Nephron (organoid): ENCODE measurements around the gene PDSS1.
"Not testable (repeated sequence)": the region's sequence is repeated elsewhere in the genome, so short reads cannot be mapped to it uniquely, and the experiment has no call there.

Experiments
- H3K27ac Mint-ChIP-seq, 3 experiments: 2 replicates each; pipeline ENCODE4 v1.8.0; 2020; ENCODE audit warnings: mixed read lengths in 3 of 3, mild to moderate bottlenecking in 2 of 3, moderate library complexity in 1 of 3
- H3K27me3 Mint-ChIP-seq: 2 replicates; pipeline ENCODE4 v1.8.0; 2021; ENCODE audit warnings: low read depth, mild to moderate bottlenecking, moderate library complexity, mixed read lengths
- H3K36me3 Mint-ChIP-seq: 2 replicates; pipeline ENCODE4 v1.8.0; 2020; ENCODE audit warnings: low read depth, mixed read lengths
- H3K4me1 Mint-ChIP-seq: 2 replicates; pipeline ENCODE4 v1.8.0; 2020; ENCODE audit warnings: mixed read lengths
- H3K4me3 Mint-ChIP-seq, 3 experiments: 2 replicates each; pipeline ENCODE4 v1.8.0; 2020; ENCODE audit warnings: mild to moderate bottlenecking in 3 of 3, mixed read lengths in 3 of 3, moderate library complexity in 2 of 3
- H3K9me3 Mint-ChIP-seq: 2 replicates; pipeline ENCODE4 v1.8.0; 2020; ENCODE audit warnings: mixed read lengths
- CTCF ChIP-seq, 3 experiments: fragments of 200-600 bp; sonication (generic); IDR thresholded peaks; one replicate each; pipeline ENCODE4 v1.5.0; 2021; ENCODE audit warnings: antibody characterized with exemption in 3 of 3; ENCODE audit not compliant: unreplicated experiment in 3 of 3

The PDSS1 gene

DNA sequence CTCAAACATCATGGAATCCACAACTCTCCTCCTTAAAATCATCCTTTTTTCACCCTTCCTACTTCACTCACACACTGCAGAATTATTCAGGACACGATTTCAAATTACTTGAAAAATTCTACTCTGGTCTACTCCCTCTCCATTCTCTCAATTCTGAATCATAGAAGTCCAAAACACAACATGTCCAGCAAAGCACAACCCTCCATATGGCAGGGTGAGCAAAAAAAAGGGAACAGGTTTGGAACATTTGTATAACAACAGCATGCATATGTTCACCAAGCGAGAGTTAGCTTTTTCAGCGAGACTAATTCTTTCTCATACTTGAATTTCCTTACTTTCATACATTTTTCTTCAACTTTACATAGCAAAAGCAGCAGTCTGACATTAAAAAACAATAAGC is 89.9 kb downstream of the PDSS1 start:
- Mint-ChIP-seq H3K27ac (no peak overlapping the region), H3K36me3 (peaks cover 26% of the 10 kb centered on the region), H3K27me3 (no peaks in the 10 kb centered on the region), H3K4me1 (no peaks in the 10 kb centered on the region), H3K4me3 (no peak overlapping the region), H3K9me3 (peaks cover 15% of the 10 kb centered on the region)
- TF ChIP-seq CTCF (IDR thresholded peaks at IDR 0.05; ENCODE audit: unreplicated experiment in 3 of 3) = no peak

DNA sequence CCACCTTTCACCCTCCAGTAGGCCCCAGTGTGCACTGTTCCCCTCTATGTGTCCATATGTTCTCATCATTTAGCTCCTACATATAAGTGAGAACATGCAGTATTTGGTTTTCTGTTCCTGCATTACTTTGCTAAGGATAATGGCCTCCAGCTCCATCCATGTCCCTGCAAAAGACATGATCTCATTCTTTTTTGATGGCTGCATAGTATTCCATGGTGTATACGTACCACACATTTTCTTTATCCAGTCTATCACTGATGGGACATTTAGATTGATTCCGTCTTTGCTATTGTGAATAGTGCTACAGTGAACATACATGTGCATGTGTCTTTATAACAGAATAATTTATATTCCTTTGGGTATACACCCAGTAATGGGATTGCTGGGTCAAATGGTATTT is 92.3 kb downstream of the PDSS1 start:
- not testable (repeated sequence) for H3K4me3 Mint-ChIP-seq, H3K4me1 Mint-ChIP-seq, H3K27ac Mint-ChIP-seq, H3K27me3 Mint-ChIP-seq
- H3K9me3 Mint-ChIP-seq = peaks cover 17% of the 10 kb centered on the region
- H3K36me3 Mint-ChIP-seq = peaks cover 29% of the 10 kb centered on the region

- no peaks in the 10 kb centered on the region for H3K27me3 Mint-ChIP-seq
Observed at GRCh38 chr10:26790221-26790995, 92.9 kb downstream of the PDSS1 start.

DNA sequence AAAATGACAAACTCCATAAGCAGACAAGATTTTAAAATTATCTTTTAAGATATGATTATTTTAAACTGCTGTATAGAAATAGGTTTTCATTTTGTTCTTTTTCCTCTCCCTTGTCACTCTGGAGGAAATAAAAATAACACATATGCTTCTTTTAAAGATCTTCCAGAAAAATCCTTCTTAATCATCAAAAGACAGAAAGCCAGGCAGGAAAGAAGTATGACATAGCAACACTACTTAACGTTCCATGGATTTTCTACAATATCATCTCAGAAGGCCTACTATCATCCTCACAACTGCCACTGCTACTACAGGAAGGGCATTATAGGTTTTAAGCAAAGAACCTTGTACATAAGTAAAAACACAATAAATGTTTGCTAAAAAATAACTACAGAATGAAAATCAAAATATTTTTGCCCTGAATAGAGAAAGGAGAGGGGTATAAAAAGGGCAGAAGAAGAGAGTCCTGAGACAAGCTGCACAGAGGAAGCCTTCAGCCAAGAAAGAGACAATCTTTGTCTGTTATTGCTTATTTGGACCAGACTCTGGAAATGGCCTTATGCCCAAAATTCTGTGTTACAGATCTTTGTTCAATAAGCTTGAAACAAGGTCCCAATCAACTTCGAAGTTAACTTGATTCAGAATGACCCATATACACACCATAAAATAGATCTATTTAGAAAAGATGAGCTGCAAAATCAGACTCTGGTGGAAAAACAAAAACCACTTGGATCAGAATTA is 95.4 kb downstream of the PDSS1 start:
- H3K9me3 Mint-ChIP-seq = peaks cover 38% of the 10 kb centered on the region
- H3K27me3 Mint-ChIP-seq = no peaks in the 10 kb centered on the region
- H3K4me1 Mint-ChIP-seq = no peaks in the 10 kb centered on the region
- no peak overlapping the region for H3K4me3 Mint-ChIP-seq
- H3K36me3 Mint-ChIP-seq = peaks cover 39% of the 10 kb centered on the region
- H3K27ac Mint-ChIP-seq = peak overlapping the region in 1 of 3 experiments; percentile 45
- no peak for TF ChIP-seq CTCF (IDR thresholded peaks at IDR 0.05; ENCODE audit: unreplicated experiment in 3 of 3)

More at GRCh38 chr10:26790221-26790995, 92.9 kb downstream of the PDSS1 start:
- Mint-ChIP-seq H3K27ac (no peak overlapping the region), H3K9me3 (peaks cover 23% of the 10 kb centered on the region), H3K36me3 (peaks cover 34% of the 10 kb centered on the region), H3K4me3 (no peak overlapping the region), H3K4me1 (no peaks in the 10 kb centered on the region)
- no peak for TF ChIP-seq CTCF (IDR thresholded peaks at IDR 0.05; ENCODE audit: unreplicated experiment in 3 of 3)
